ENCODE data around the gene SIGLEC10.
A peak's percentile ranks its signal among the peaks of the same experiment; 100 is the strongest.

The SIGLEC10 gene

GRCh38 chr19:51367565-51368365 lies 49.7 kb downstream of the SIGLEC10 start:
- H3K27ac ChIP-seq: peak overlapping the region; percentile 86
- peak overlapping the region; percentile 90 to 96 for H3K4me3 ChIP-seq (ENCODE audit: low read depth in 1 of 2, low read length in 1 of 2)
- no peaks in the 10 kb centered on the region for H3K36me3 ChIP-seq
- H3K4me1 ChIP-seq (ENCODE audit: control insufficient read depth in 1 of 2, insufficient read depth in 1 of 2, low read depth in 1 of 2, low read length in 1 of 2): peaks cover 64 to 73% of the 10 kb centered on the region in 2 experiments
- TF ChIP-seq CTCF (IDR thresholded peaks at IDR 0.05): peak; percentile 61
- H3K9me3 ChIP-seq: no peaks in the 10 kb centered on the region
- no peaks in the 10 kb centered on the region for H3K27me3 ChIP-seq

- no peak for TF ChIP-seq CTCF (IDR thresholded peaks at IDR 0.05)
- Histone ChIP-seq H3K27ac (peak overlapping the region; percentile 86), H3K4me3 (ENCODE audit: low read depth in 1 of 2, low read length in 1 of 2) (peak overlapping the region; percentile 90 to 96), H3K4me1 (ENCODE audit: control insufficient read depth in 1 of 2, insufficient read depth in 1 of 2, low read depth in 1 of 2, low read length in 1 of 2) (peaks cover 59 to 68% of the 10 kb centered on the region in 2 experiments), H3K27me3 (no peaks in the 10 kb centered on the region), H3K9me3 (no peaks in the 10 kb centered on the region), H3K36me3 (no peaks in the 10 kb centered on the region)
Measured at GRCh38 chr19:51367255-51367564, 50.2 kb downstream of the SIGLEC10 start.

DNA sequence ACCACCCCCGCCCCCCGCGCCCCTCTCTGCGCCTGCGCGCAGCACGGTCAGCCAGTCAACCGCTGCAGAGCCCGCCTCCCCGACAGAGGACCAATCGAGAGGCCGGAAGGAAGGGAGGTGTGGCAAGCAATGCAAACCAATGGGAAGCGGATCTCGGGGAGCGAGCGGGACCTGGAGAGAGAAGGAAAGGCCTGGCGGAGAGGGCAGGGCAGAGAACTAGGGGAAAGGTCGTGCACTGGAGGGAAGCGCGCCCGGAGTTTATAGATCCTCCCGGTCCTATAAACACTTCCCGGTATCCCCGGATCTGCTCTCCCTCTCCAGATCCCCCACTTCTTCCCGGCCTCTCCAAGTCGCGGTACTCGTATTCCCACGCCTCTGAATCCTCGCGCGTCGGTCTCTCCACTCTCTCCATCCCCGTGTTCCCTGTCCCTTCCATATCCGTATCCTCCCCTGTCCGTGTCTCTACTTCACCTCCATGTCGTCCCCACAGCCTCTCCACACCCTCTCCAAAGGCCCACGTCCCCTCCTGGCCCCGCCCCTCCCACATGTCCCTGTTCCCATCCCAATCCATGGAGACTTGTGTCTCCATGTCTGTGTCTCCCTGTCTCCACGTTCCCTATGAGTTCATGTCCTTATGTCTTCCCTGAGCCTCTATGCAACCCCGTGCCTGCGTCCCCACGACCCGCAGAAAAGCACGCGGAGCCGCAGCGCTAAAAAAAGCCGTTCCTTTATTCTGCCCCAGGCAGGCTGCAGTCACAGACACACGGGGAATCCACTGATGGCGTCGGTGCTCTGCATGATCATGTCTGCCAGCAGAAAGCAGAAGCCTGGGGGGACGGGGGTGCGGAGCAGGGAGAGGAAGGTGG lies 50.8 kb downstream of the SIGLEC10 start:
- H3K27me3 ChIP-seq: no peaks in the 10 kb centered on the region
- TF ChIP-seq CTCF (IDR thresholded peaks at IDR 0.05): no peak
- H3K4me1 ChIP-seq (ENCODE audit: control insufficient read depth in 1 of 2, insufficient read depth in 1 of 2, low read depth in 1 of 2, low read length in 1 of 2): peaks cover 53 to 62% of the 10 kb centered on the region in 2 experiments
- peak overlapping the region; percentile 90 to 96 for H3K4me3 ChIP-seq (ENCODE audit: low read depth in 1 of 2, low read length in 1 of 2)
- no peaks in the 10 kb centered on the region for H3K9me3 ChIP-seq
- H3K27ac ChIP-seq: peak overlapping the region; percentile 86
- H3K36me3 ChIP-seq: no peaks in the 10 kb centered on the region

DNA sequence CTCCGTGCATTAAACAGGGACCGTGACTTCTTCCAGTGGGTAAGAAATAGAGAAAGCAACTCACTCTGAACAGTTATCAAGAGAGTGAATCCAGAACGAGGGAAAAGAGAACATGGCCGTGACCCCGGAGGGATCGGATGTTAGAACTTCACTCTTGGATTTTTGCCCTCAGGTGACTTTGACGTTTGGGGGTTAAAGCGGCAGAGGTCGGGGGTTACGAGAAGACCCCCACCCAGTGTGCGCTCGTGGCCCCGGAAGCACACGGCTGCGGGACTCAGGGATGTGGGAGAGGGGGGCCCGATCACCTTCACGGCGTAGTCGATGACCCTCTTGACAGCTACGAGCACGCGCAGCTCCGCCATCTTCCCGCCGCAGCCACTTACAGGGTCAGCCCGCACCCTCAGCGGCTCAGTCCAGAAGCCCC lies 51.5 kb downstream of the SIGLEC10 start, which contains the start of gene ETFB:
Gene ETFB (minus strand): TSS at position 424 of the 424 bp plus-strand sequence. CDS start 62 bp downstream, at position 362.
- Histone ChIP-seq H3K4me3 (ENCODE audit: low read depth in 1 of 2, low read length in 1 of 2) (peak within 1 kb of the TSS; percentile 90 to 96), H3K4me1 (ENCODE audit: control insufficient read depth in 1 of 2, insufficient read depth in 1 of 2, low read depth in 1 of 2, low read length in 1 of 2) (peaks cover 47 to 55% of the 10 kb centered on the region in 2 experiments), H3K9me3 (no peaks in the 10 kb centered on the region), H3K27me3 (no peaks in the 10 kb centered on the region), H3K27ac (peak within 1 kb of the TSS; percentile 86), H3K36me3 (no peaks in the 10 kb centered on the region)
- TF ChIP-seq CTCF (IDR thresholded peaks at IDR 0.05): peak; percentile 15

- Histone ChIP-seq H3K27ac (peak overlapping the region; percentile 86), H3K9me3 (no peaks in the 10 kb centered on the region), H3K36me3 (no peaks in the 10 kb centered on the region), H3K4me3 (ENCODE audit: low read depth in 1 of 2, low read length in 1 of 2) (peak overlapping the region; percentile 90 to 96), H3K27me3 (no peaks in the 10 kb centered on the region), H3K4me1 (ENCODE audit: control insufficient read depth in 1 of 2, insufficient read depth in 1 of 2, low read depth in 1 of 2, low read length in 1 of 2) (peaks cover 41 to 49% of the 10 kb centered on the region in 2 experiments)
- no peak for TF ChIP-seq CTCF (IDR thresholded peaks at IDR 0.05)
Measured at GRCh38 chr19:51365211-51365964, 52.1 kb downstream of the SIGLEC10 start.
